GM19468 (cell line): Measurements from ENCODE around the gene MAPK12.
"Not testable (repeated sequence)": the region's sequence is repeated elsewhere in the genome, so short reads cannot be mapped to it uniquely, and the experiment has no call there.

Experiments used
- ATAC-seq: cut with Tn5 transposase; IDR thresholded peaks from one replicate; pipeline ENCODE4 v1.9.1; 2021; ENCODE audit warnings: mild to moderate bottlenecking, moderate library complexity, moderate number of reproducible peaks; ENCODE audit not compliant: unreplicated experiment; ENCODE audit errors: extremely low read depth

MAPK12 gene

DNA sequence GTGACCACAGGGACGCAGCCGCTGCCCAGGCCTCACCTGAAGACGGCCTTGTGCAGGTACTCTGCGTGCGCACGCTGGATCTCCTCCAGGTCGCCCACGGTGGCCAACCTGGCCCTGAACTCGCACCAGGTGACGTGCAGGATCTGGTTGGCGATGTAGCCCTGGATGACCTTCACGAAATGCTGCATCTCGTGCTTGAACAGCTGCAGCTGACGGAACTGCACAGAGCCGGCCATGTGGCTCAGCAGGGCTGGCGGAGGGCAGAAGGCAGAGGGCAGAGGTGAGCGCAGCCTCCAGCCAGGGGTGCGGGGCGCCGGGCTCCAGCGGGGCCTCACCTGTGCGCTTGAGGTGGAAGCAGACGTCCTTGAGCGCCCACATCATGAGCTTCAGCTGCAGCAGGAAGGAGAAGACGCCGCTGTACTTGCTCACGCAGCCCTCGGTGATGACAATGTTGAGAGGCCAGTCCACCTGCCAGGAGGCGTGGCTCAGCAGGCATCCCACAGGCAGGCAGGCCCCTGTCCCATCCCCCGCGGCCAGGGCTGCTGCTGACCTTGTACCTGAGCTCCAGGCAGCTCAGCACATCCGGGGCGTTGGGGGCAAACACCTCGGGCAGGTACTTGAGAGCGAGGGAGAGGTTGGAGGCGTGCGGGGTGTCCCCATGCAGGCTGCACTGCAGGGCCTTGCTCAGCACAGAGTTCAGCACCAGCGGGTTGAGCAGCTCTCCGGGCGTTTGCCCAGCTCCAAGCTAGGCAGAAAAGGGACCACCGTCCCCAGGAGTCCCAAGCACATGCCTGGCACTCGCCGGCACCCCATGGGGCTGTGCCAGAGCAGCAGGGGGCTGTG is 43.1 kb downstream of the MAPK12 start:
- ATAC-seq: no peak

DNA sequence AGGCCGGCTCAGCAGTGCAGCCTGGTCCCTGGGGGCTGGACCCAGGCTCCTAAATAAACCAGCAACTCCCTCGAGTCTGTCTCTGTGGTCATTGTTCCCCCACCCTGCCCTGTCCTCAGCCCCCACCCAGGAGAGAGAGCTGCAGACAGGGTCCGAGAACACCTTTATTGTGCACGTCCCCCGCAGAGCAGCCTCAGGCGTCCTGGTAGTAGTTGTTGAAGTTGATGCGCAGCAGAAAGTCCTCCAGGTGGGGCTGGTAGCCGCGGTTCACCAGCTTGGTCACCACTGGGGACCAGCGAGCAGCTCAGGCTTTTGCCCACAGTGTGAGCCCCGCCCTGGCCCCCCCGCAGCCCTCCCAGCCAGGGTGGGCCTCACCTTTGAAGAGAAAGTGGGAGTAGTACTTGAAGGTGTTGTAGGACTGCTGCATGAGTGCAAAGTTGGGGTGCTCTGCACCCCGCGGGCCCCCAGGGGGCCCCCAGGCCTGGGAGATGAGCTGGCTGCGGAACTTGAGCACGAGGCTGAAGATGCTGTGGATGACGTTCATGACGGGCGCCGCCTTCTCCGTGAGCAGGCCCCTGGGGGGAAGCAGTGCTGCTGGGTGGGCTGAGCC is 43.8 kb downstream of the MAPK12 start:
- no peak for ATAC-seq

DNA sequence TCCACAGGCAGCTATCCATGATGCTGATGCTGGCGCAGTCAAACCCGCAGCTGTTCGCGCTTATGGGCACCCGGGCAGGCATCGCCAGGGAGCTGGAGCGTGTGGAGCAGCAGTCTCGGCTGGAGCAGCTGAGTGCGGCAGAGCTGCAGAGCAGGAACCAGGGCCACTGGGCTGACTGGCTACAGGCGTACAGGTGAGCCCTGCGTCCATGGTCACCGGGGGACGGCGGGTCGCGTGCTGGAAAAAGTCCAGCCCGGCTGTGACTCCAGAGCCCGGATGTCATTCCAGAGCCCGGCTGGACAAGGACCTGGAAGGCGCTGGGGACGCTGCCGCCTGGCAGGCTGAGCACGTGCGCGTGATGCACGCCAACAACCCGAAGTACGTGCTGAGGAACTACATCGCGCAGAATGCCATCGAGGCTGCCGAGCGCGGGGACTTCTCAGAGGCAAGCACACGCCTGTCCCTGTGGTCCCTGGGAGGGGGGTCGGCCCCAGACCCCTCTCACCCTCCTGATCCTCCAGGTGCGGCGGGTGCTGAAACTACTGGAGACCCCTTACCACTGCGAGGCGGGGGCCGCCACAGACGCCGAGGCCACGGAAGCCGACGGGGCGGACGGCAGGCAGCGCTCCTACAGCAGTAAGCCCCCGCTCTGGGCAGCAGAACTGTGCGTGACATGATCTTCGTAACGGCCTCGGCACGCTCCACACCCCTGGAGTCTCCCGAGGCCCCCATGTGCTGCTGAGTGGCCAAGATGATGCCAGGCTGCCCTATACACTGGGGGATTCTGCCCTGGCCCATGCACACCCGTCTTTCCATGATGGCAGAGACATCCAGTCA is 44.6 kb downstream of the MAPK12 start:
- no peak for ATAC-seq

DNA sequence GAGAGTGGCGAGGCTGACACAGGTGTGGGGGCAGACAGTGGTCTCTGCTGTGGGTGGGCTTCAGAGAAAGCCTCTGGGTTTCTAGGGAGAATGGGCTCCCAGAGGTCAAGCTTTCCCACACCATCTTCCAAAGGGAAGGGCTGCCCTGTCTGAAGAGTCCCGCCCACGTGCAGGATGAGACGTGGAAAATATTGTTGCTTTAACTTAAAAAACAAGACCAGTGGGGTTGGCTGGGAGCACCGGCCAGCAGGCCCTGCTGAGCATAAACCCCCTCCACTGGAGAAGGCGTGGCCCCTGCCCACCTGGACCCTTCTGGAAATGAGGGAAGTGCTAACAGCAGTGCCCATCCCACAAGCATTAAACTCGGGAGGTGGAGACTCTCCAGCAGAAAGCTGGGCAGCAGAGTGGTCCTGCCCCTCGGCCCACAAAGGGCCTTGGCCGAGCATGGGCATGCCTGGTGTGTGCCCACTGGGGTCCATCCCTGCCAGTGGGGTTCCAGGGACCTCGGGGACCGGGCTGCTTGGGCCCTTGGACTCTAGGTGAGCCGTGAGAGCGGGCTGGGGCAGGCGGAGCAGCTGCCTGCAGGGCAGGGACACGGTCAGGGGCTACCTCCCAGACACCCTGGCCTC is 45.3 kb downstream of the MAPK12 start:
- ATAC-seq: no peak

DNA sequence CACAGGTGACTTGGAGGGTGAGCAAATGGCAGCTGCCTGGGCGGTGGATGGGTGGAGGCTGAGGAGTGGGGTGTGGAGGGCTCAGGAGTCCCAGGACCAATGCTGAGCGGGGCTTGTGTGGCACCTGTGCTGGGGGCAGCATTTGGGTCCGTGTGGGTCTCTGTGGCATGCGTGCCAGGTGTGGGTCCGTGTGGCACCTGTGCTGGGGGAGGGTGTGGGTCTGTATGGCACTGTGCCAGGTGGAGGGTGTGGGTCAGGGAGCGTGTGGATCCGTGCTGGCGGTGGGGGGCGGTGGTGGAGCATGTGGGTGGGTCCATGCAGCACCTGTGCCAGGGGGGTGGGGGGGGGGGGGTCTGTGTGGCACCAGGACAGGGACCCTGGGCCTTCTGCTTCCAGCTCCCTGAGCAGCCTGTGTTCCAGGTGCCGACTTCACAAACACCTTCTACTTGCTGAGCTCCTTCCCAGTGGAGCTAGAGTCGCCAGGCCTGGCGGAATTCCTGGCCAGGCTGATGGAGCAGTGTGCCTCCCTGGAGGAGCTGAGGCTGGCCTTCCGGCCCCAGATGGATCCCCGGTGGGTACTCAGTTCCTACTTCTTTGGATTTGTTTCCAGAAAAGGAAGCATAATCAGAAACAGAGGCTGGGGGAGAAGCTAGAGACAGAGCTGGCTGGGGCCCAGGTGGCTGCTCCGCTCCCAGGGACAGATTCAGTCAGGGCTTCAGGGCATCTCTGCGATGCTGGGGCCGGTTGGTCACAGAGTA is 46.0 kb downstream of the MAPK12 start:
- no peak for ATAC-seq

DNA sequence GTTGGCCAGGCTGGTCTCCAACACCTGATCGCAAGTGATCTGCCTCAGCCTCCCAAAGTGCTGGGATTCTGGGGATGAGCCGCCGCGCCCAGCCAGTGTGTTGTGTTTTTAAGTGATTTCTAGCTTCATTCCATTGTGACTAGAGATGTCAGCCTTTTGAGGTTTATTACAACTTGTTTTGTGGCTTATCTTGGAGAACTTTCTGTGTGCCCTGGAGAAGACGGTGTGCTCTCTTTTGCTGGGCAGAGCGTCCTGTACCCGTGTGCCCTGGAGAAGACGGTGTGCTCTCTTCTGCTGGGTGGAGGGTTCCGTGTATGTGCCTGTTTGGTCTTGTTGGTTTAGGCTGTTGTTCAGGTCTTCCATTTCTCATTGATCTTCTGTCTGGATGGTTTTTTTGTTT is 48.2 kb downstream of the MAPK12 start:
- ATAC-seq: no peak

DNA sequence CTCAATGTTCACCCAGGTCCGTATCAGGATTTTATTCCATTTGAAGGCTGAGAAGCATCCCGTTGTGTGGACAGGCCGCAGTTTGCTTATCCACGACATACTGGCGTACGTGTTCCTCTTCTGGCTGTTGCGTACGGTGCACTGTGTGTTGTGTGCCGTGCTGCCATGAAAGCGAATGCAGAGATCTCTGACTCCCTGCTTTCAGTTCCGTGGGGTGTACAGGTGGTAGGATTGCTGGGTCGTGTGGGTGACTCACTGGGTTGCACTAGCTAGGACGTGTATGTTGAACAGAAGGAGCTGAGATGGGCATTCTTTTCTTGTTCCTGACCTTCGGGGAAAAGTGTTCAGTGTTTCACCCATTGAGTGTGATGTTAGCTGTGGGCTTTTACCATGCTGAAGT is 50.3 kb downstream of the MAPK12 start:
- ATAC-seq: no peak

GRCh38 chr22:50210378-50211139 is 50.9 kb downstream of the MAPK12 start:
- no peak for ATAC-seq

- ATAC-seq: no peak
Measured at GRCh38 chr22:50209893-50210292, 51.6 kb downstream of the MAPK12 start.

- no peak for ATAC-seq
Measured at GRCh38 chr22:50208939-50209892, 52.3 kb downstream of the MAPK12 start.

DNA sequence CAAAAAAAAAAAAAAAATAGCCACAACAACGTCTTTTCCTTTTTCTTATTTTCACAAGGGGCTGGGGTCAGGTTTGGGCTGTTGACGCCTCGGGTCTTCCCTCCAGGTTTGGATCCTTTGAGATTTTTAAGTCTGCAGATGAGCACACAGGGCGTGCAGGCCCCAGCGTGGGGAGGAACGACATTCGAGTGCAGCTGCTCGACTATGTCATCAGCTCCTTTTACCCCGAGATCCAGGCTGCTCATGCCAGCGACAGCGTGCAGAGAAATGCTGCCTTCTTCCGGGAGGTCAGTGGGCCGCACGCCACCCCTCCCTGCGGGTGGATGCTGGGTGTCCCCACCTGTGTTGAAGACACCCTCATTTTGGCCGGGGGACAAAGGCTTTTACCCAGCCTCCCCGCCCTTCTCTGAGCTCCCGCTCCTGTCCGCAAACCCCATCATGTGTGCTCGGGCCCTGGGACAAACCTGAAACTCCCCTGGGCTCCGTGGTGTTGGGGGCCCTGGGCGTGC is 53.0 kb downstream of the MAPK12 start:
- ATAC-seq: no peak

- no peak for ATAC-seq
Measured at GRCh38 chr22:50207383-50208140, 53.9 kb downstream of the MAPK12 start.

DNA sequence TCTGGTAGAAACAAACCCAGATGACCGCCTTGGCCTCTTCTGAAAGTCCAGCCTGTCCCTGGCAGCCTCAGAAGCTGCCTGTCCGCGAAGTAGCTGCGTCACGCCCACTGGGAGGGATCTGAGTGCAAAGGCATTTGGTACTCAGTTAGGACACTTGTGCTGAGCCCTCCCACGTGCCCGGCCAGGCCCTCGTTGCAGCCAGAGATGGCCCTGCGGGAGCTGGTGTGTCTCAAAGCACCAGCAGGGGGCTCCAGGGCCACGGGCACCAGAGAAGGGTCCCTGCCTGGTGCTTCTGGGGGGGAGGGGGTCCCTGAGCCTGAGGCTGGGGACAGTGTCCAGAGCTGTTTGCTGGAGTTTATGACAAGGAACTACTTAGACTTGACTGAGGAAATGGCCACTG is 54.9 kb downstream of the MAPK12 start:
- ATAC-seq: no peak

- ATAC-seq: no peak
Measured at GRCh38 chr22:50205781-50206569, 55.5 kb downstream of the MAPK12 start.

DNA sequence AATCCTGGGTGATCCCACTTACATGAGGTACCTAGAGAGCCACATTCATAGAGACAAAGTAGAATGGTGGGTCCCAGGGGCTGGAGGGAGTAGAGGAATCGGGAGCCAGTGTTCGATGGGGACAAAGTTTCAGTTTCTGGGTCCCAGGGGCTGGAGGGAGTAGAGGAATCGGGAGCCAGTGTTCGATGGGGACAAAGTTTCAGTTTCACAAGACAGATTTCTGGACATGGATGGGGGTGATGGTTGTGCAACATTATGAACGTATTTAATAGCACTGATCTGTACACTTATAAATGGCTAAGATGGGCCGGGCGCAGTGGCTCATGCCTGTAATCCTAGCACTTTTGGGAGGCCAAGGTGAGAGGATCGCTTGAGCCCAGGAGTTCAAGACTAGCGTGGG is 56.5 kb downstream of the MAPK12 start:
- not testable (repeated sequence) for ATAC-seq

DNA sequence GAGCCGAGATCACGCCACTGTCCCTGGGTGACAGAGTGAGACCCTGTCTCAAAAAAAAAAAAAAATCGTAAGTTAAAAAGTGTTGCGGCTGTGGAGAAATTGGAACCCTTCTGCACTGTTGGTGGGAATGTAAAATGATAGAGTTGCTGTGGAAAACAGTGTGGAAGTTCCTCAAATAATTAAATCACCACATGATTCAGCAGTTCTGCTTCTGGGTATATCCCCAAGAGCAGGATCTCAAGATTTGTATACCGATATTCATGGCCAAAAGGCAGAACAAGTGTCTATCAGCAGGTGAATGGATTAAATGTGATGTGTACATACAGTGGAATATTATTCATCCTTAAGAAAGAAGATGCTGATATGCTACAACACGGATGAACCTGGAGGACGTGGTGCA is 56.9 kb downstream of the MAPK12 start:
- ATAC-seq: no peak
